Stomach (tissue), 4 donors: ENCODE data around the gene DCAF11.

Experiments used
- EP300 ChIP-seq: sonication (generic); formaldehyde crosslinking; IDR thresholded peaks from one replicate; pipeline ENCODE4 v1.6.1; 2017; ENCODE audit warnings: antibody characterized with exemption
- POLR2A ChIP-seq, 4 donors: fragments of 450-650 bp; IDR thresholded peaks; one replicate each; pipeline ENCODE4 v1.6.1; 2016; ENCODE audit warnings: antibody characterized with exemption in 4 of 4, control low read depth in 2 of 4, mild to moderate bottlenecking in 1 of 4, moderate library complexity in 1 of 4
- POLR2AphosphoS5 ChIP-seq, 3 donors: sonication (generic); formaldehyde crosslinking; IDR thresholded peaks; one replicate each; pipeline ENCODE4 v1.6.1; 2016; ENCODE audit warnings: antibody characterized with exemption in 3 of 3
- TF ChIP-seq, protein P1 (sequence below), 7 experiments: fragments of 450-650 bp in 4 of 7; fragments of 200-600 bp in 3 of 7; sonication (generic) in 3 of 7; IDR thresholded peaks; one replicate each; pipeline ENCODE4 v1.5.1; 2016 to 2019; ENCODE audit warnings: antibody characterized with exemption in 7 of 7, control low read depth in 2 of 7, mild to moderate bottlenecking in 1 of 7

DNA sequence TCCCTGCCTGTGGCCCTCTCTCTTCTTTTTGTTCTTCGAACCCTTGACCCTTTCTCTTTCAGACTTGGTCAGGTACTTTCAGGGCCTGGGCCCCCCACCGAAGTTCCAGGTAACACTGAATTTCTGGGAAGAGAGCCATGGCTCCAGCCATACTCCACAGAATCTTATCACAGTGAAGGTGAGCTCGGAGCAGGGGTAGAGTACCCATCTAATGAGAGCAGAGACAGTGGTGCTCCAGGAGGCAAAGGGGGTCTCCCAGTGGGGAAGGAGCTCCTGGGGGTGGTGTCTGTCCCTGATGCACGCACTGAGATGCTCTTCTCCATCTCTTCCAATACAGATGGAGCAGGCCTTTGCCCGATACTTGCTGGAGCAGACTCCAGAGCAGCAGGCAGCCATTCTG, 51.2 kb downstream of the DCAF11 start:
- TF ChIP-seq, protein P1, sequence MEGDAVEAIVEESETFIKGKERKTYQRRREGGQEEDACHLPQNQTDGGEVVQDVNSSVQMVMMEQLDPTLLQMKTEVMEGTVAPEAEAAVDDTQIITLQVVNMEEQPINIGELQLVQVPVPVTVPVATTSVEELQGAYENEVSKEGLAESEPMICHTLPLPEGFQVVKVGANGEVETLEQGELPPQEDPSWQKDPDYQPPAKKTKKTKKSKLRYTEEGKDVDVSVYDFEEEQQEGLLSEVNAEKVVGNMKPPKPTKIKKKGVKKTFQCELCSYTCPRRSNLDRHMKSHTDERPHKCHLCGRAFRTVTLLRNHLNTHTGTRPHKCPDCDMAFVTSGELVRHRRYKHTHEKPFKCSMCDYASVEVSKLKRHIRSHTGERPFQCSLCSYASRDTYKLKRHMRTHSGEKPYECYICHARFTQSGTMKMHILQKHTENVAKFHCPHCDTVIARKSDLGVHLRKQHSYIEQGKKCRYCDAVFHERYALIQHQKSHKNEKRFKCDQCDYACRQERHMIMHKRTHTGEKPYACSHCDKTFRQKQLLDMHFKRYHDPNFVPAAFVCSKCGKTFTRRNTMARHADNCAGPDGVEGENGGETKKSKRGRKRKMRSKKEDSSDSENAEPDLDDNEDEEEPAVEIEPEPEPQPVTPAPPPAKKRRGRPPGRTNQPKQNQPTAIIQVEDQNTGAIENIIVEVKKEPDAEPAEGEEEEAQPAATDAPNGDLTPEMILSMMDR (IDR thresholded peaks at IDR 0.05): no peak
- TF ChIP-seq POLR2A (IDR thresholded peaks at IDR 0.05) (no peak), POLR2AphosphoS5 (IDR thresholded peaks at IDR 0.05) (no peak), EP300 (no peak)
